ENCODE data around the gene HNRNPM. TPM values are rescaled to one million over a fixed set of nuclear protein-coding genes. Genes with fewer than 3 reads are reported as not detected.

The HNRNPM gene
- total and polyA plus RNA-seq, 2 donors (not counting 1 experiment from before 2014, with no cell fraction given), result 137 to 221 TPM

DNA sequence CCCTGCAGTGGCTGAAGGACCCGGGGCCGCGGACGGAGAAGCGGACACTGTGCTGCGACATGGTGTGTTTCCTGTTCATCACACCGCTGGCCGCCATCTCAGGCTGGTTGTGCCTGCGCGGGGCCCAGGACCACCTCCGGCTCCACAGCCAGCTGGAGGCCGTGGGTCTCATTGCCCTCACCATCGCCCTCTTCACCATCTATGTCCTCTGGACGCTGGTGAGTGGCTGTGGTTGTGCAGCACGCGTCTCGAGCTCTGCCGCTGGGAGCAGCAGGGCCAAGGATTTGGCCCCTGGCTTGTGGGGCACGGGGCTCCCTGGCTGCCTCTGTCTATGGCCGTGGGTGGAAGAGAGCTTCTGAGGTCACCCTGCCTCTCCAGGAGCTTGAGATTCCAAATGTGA, 14.1 kb upstream of the HNRNPM start:
- no peak overlapping the region for H2AFZ ChIP-seq (ENCODE audit: insufficient read depth, low read depth, low read length, poor library complexity, severe bottlenecking)
- H3K4me3 Mint-ChIP-seq, result no peak overlapping the region
- H4K20me1 ChIP-seq (ENCODE audit: control insufficient read depth, insufficient read depth, low read length, poor library complexity, severe bottlenecking), result no peaks in the 10 kb centered on the region
- ATAC-seq (ENCODE audit: low read depth) (no peak), DNase-seq (no peak)
- H3K27me3 Mint-ChIP-seq, result no peaks in the 10 kb centered on the region
- ChIA-PET POLR2A (no interaction called here), CTCF (no interaction called here)
- 95% methylated on average over 19 of the region's 20 CpGs for WGBS (ENCODE audit: insufficient coverage)
- no peaks in the 10 kb centered on the region for H3K9me3 Mint-ChIP-seq (ENCODE audit: insufficient read depth)
- no peak overlapping the region for H3K9ac ChIP-seq (ENCODE audit: low read length)
- intact Hi-C loops (cut with micrococcal nuclease), result no loop called here
- no peak overlapping the region for H3K4me3 ChIP-seq (ENCODE audit: control extremely low read depth in 1 of 5, extremely low read depth in 1 of 5, insufficient read depth in 1 of 5, low read depth in 2 of 5, low read length in 4 of 5)
- H3K4me2 ChIP-seq (replicated peaks; ENCODE audit: low read depth, low read length, poor library complexity, severe bottlenecking), result no peak overlapping the region
- TF ChIP-seq, protein P1, sequence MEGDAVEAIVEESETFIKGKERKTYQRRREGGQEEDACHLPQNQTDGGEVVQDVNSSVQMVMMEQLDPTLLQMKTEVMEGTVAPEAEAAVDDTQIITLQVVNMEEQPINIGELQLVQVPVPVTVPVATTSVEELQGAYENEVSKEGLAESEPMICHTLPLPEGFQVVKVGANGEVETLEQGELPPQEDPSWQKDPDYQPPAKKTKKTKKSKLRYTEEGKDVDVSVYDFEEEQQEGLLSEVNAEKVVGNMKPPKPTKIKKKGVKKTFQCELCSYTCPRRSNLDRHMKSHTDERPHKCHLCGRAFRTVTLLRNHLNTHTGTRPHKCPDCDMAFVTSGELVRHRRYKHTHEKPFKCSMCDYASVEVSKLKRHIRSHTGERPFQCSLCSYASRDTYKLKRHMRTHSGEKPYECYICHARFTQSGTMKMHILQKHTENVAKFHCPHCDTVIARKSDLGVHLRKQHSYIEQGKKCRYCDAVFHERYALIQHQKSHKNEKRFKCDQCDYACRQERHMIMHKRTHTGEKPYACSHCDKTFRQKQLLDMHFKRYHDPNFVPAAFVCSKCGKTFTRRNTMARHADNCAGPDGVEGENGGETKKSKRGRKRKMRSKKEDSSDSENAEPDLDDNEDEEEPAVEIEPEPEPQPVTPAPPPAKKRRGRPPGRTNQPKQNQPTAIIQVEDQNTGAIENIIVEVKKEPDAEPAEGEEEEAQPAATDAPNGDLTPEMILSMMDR (IDR thresholded peaks at IDR 0.05), result no peak
- no peak for TF ChIP-seq EZH2 (IDR thresholded peaks at IDR 0.05; ENCODE audit: borderline replicate concordance, insufficient read depth, low read depth, low read length, poor library complexity, severe bottlenecking)
- no peaks in the 10 kb centered on the region for H3K4me1 ChIP-seq (ENCODE audit: control insufficient read depth in 2 of 2, insufficient read depth in 2 of 2, low read length in 2 of 2)
- peaks cover 0 to 2% of the 10 kb centered on the region in 2 experiments for H3K36me3 ChIP-seq (replicated peaks in 1 of 2; ENCODE audit: control extremely low read depth in 1 of 2, control insufficient read depth in 1 of 2, extremely low read depth in 1 of 2, insufficient read depth in 2 of 2, low read length in 1 of 2)
- no peak overlapping the region for H3K27ac ChIP-seq (ENCODE audit: low read length in 2 of 2)
- no peaks in the 10 kb centered on the region for H3K9me3 ChIP-seq (ENCODE audit: control extremely low read depth in 1 of 3, control insufficient read depth in 2 of 3, insufficient read depth in 1 of 3, low read length in 2 of 3)
- no peaks in the 10 kb centered on the region for H3K27me3 ChIP-seq (replicated peaks in 1 of 4; ENCODE audit: control extremely low read depth in 1 of 4, control insufficient read depth in 3 of 4, insufficient read depth in 4 of 4, low read length in 3 of 4)
- H3K4me1 Mint-ChIP-seq, result no peaks in the 10 kb centered on the region
- no peak overlapping the region for H3K27ac Mint-ChIP-seq
- H3K79me2 ChIP-seq (ENCODE audit: control insufficient read depth, insufficient read depth, low read length), result no peaks in the 10 kb centered on the region

DNA sequence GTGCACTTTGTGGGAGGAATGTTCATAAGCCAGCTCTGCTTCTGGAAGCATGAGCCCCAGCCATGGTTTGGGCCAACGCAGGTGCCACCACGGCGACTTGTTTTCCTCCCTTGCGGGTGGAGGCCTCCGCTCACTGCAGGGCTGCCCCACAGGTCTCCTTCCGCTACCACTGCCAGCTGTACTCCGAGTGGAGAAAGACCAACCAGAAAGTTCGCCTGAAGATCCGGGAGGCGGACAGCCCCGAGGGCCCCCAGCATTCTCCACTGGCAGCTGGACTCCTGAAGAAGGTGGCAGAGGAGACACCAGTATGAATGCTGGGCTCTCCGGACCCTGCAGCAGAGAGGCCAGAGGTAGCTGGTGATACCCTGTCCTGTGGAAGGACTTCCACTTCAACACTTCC, 6.5 kb upstream of the HNRNPM start:
- POLR2A ChIA-PET, result no interaction called here
- WGBS (ENCODE audit: insufficient coverage), result 98% methylated on average over 11 of the region's 12 CpGs
- DNase-seq, result no peak
- intact Hi-C loops (cut with micrococcal nuclease), result no loop called here
- Histone ChIP-seq H3K9me3 (ENCODE audit: control extremely low read depth in 1 of 3, control insufficient read depth in 2 of 3, insufficient read depth in 1 of 3, low read length in 2 of 3) (no peaks in the 10 kb centered on the region), H3K27me3 (replicated peaks in 1 of 4; ENCODE audit: control extremely low read depth in 1 of 4, control insufficient read depth in 3 of 4, insufficient read depth in 4 of 4, low read length in 3 of 4) (no peaks in the 10 kb centered on the region), H4K20me1 (ENCODE audit: control insufficient read depth, insufficient read depth, low read length, poor library complexity, severe bottlenecking) (no peaks in the 10 kb centered on the region), H3K4me1 (ENCODE audit: control insufficient read depth in 2 of 2, insufficient read depth in 2 of 2, low read length in 2 of 2) (no peaks in the 10 kb centered on the region), H3K9ac (ENCODE audit: low read length) (no peak overlapping the region), H3K27ac (ENCODE audit: low read length in 2 of 2) (no peak overlapping the region), H2AFZ (ENCODE audit: insufficient read depth, low read depth, low read length, poor library complexity, severe bottlenecking) (no peak overlapping the region), H3K4me3 (ENCODE audit: control extremely low read depth in 1 of 5, extremely low read depth in 1 of 5, insufficient read depth in 1 of 5, low read depth in 2 of 5, low read length in 4 of 5) (no peak overlapping the region), H3K4me2 (replicated peaks; ENCODE audit: low read depth, low read length, poor library complexity, severe bottlenecking) (no peak overlapping the region), H3K36me3 (replicated peaks in 1 of 2; ENCODE audit: control extremely low read depth in 1 of 2, control insufficient read depth in 1 of 2, extremely low read depth in 1 of 2, insufficient read depth in 2 of 2, low read length in 1 of 2) (peaks cover 0 to 9% of the 10 kb centered on the region in 2 experiments), H3K79me2 (ENCODE audit: control insufficient read depth, insufficient read depth, low read length) (no peaks in the 10 kb centered on the region)
- H3K27ac Mint-ChIP-seq, result no peak overlapping the region
- no peak overlapping the region for H3K4me3 Mint-ChIP-seq
- no peaks in the 10 kb centered on the region for H3K27me3 Mint-ChIP-seq
- TF ChIP-seq EZH2 (IDR thresholded peaks at IDR 0.05; ENCODE audit: borderline replicate concordance, insufficient read depth, low read depth, low read length, poor library complexity, severe bottlenecking), result no peak
- TF ChIP-seq, protein P1 (IDR thresholded peaks at IDR 0.05), result no peak
- CTCF ChIA-PET, result no interaction called here
- no peaks in the 10 kb centered on the region for H3K9me3 Mint-ChIP-seq (ENCODE audit: insufficient read depth)
- H3K4me1 Mint-ChIP-seq, result peaks cover 2% of the 10 kb centered on the region
- no peak for ATAC-seq (ENCODE audit: low read depth)

Data from B cell (primary cell).